GDM1 (cell line): ENCODE measurements around the gene CEP131.
"Not testable (repeated sequence)": the region's sequence is repeated elsewhere in the genome, so short reads cannot be mapped to it uniquely, and the experiment has no call there.

Experiments
- DNase-seq: peaks from one replicate; lab custom pipeline; 2025; lab: John Stamatoyannopoulos, UW

The CEP131 gene

DNA sequence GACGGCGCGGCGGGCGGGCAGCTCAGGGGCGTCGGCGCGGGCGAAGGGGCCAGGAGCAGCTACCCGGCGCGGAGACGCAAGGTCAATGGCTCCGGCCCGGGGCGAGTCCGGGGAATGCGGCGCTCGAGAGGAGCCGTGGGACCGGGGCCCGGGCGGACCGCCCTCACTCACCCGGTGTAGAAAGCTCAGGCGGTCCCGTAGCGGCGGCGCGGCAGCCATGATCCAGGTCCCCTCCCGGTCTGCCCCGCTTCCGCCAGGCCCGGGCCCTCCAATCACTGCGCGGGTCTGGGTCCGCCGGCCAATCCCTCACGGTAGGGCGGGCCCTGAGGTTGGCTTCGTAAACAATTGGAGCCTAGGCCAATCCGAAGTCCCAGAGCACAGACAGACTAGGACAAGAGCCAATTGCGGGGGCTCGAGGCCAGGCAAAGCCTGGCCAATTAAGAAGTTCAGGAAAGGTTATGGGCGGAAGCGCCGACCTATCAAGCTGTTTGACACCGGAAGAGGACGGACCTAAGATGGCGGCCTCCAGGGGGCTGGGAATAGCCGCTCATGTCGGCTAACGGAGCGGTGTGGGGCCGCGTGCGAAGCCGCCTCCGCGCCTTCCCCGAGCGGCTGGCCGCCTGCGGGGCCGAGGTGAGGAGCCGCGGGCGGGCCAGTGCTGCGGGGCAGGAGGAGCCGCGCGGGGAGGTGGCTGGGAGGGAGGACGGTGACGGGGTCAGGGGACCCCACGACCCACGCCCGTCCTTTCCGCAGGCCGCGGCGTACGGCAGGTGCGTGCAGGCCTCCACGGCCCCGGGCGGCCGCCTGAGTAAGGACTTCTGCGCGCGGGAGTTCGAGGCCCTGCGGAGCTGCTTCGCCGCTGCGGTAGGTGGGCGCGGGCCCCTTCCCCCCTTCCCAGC, 16.3 kb upstream of the CEP131 start, which contains the start of the genes NDUFAF8 and TEPSIN:
Gene NDUFAF8 (plus strand): TSS at position 504 of the 899 bp plus-strand sequence. CDS start 46 bp downstream, at position 550.
Gene TEPSIN (minus strand): TSS at position 241 of the 899 bp plus-strand sequence. CDS start 22 bp downstream, at position 219.
- peak; percentile 97 for DNase-seq

DNA sequence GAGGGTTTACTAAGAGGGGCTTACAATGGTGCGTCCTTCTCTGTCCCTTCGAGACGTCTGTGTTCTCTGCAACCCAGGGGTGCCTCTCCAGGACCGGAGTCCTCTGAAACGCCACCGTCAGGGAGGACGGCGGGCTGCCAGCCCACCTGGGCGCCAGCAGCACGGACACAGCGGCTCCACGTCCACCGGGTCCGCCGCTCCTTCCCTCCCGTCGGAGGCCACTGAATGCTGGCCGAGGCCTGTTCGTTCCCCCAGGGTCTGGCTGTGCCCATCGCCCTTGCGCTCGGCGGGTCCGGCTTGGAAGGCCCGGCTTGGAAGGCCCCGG, 15.7 kb upstream of the CEP131 start:
- DNase-seq, result no peak

DNA sequence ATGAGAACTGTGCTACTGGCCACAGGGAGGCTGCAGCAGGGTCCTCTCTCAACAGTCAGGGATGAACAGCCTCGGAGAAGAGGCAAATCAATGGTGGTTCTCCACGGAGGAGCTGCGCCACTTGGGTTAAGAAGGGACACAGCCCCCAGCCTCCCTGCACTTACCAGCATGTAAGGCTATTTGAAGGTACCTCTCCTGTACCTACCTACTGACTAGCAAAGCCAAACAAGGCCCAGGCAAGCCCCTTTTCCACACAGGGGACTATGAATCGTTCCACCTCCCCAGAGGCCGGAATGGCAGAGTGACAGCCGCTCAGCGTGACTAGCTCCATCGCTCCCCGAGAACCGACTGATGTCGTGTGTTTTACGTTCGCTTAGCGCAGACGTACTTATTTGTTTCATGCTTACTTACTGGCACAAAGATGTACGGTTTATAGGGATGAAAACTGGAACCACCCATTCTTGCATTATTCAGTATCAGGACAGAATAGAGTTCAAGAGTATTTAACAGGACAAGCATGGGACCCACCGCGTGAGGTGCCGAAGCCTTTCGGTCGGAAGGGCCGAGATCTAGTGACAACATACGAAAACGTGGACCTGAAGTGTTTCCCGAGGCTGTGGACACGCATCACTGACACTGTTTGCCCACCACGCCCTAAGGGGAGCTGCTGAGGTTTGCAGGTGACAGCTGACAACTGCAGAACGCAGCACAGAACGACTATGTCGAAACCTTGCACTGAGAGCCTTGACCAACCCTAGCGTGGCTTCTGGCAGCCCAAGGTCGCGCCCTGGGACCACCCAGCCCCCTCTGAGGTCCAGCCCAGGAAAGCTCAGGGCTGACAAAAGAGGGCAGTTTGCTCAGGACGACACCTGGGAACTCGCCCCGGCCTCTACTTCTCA, 15.1 kb upstream of the CEP131 start:
- DNase-seq, result no peak

DNA sequence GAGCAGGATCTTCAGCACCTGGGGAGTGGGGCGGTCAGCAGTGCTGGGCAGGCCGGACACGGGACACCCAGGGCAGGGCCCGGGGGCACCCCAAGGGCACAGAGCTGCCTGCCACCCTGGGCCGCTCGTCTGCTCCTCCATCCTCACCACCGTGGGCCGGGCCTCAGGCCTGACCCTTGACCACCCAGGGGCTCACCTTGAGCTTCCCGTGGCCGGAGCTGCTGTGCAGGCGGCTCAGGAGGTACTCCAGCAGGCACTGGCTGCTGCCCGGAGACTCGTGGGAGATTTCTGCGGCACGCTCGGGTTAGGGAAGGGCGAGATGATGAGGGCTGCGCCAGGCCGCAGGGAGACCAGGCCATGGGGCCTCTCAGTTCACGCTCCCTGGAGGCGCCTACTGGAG, 14.0 kb upstream of the CEP131 start:
- no peak for DNase-seq

DNA sequence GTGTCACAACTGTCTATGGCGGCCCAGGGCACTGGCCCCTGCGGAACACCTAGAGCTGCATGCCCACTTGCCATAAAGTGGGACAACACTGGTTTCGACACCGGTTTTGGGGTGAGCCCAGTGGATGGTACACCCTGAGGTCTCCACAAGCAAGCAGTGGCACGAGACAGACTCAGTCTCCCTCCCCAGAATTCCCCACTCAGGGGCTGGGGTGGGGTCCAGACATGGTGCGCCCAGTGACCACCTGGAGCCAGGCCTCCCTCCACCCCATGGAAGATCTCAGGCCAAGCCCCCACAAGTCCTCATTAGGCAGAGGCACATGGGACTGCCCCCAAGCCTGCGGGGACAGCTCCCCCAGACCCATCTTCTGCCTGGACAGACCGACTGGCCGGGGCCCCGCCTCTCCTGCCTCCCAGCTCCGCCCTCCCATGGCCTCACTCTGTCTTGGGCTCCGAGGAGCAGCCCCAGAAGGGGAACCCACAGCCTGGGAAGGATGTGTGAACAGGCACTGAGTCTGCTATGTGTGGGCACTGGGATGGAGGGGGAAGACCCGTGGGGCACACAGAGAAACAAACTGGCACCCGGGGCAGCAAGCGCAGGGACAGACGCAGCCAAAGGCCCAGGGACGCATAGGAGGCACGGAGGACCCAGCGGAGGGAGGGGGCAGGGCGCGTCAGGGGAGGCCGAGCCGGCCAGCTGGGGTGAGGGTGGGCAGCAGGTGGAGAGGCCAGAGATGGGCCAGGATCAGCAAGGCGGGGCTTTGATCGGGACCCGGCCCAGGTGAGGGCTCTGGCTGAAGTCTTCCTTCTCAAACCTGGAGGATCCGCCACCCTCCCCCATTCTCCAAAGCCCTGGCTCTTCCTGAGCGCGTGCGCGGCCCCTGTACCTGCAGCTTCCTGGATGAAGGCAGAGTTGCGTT, 13.3 kb upstream of the CEP131 start:
- no peak for DNase-seq

DNA sequence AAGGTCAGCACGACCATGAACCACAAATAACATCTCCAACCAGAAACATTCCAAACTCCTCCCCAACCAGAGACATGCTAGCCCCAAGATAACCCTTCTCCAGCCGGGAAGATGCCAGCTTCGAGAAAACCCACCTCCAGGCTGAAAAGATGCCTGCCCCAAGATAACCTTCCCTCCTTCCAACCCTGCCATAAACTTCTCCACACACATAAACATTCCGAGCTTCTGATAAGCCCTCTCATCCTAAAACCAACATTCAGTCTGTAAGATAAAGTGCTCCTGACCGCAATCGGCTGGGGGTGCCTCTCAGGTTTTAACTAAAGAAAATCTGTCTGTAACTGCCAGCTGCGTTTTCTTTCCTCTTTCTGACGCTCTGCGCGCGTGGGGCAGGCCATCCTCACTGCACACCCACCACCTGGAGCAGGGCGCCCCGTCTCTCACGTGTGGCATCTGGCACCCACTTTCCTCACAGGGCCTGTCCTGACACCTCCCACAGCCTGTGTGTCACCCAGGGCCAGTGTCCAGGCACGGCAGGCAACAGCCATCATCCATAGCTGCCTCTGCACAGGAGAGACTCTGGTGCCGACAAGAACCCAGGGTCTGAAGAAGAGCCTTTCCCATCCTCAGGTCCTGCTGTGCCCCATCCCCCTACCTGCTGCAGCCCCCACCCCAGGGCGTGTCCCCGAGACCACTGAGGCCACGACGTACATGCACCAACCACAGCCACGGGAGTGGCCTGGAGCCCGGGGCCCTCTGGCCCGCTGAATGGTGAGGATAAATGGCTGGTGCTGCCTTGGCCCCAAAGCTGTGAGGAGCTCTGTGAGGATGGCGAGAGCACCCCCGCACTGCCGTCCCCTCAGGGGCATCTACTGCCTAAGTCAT, 12.4 kb upstream of the CEP131 start:
- DNase-seq, result no peak

DNA sequence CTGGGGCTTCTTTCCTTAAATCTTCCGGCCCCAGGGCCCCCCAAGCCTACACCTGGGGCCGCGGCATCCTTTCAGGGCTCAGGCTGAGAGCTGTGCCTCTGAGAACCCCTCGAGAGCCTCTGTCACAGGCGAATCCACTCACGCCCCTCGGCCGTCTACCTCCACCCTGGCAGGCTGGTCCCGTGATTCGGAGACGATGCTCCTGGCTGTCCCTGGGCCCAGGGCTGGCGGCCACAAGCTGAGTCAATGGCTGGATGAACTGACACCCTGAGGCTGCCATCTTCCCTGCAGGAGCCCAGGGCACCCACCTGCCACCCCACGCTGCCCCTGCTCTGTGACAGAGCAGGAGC, 11.7 kb upstream of the CEP131 start:
- no peak for DNase-seq

DNA sequence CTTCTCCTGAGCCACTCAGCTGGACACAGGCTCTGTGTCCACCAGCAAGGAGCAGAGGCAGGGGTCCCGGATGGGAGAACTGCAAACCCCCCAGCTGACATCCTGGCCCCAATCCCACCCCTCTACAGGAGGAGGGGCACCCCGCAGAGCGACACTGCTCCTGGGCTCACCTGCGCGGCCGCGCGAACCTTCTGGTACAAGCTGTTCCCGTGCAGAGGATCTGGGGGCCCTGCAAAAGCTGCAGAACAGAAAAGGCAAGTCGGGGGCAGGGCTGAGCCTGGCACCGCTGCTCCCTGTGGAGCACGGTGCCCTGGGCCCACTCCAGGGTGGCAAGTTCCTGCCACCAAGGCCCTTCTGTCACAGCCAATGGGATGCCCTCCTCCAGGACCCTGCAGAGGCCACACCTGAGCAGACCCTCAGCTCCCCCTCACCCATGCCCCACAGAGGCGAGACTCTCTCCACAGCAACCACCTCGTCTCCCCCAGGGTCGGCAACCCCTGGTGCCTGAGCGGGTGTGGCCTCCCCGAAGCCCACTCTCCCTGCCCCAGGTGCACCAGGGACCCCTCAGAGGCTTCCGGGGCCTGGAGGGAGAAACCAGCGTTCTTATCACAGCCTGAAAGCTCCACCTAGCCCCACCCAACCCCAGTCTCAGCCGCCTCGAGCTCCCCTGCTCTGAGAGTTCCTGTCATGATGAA, 11.2 kb upstream of the CEP131 start:
- no peak for DNase-seq

DNA sequence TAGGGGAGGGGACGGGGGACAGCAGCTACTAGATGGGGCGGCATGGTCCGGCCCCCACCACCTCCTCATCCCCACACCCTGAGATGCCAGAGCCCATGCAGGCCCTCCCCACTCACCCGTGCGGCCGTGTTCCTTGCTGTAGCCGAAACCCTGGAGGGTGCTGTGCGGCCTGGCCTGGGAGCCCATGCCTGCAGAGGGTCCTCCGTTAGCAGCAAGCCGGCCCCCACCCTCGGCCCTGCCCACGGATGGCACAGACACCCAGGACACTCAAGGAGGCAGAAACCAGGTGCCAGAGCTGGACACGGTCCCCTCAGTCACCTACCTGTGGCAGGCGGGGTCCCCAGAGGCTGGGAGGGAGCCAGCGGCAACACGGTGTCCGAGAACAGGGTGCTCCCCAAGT, 10.6 kb upstream of the CEP131 start:
- DNase-seq, result no peak

DNA sequence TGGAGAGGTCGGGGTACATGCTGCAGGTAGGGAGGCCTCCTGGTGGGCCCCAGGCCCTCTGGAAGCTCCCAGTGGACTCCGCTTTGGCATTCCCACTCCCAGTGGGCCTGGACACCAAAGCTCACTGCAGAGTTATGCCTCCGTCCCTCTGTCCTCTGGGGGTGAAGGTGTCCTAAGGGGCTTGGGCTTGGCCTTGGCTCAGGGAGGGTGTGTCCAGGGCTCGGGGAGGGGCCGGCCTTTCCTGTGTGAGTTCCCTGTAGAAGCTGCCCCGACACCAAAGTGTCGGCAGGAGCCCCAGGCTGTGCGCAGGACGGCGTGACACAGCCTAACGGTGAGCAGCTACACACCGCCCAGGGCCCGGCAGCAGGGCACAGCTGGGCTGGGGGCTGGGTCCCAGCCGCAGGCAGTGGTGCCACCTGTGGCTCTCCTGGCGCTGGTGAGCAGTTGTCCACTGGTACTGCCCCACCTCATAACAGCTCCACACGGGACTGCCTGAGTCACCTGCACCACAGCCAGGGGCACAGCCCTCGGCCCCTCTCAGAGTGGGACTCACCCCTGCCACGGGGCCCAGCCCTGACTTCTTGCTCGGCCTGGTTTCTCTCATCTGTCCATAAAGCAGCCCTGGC, 10.0 kb upstream of the CEP131 start:
- DNase-seq, result no peak

DNA sequence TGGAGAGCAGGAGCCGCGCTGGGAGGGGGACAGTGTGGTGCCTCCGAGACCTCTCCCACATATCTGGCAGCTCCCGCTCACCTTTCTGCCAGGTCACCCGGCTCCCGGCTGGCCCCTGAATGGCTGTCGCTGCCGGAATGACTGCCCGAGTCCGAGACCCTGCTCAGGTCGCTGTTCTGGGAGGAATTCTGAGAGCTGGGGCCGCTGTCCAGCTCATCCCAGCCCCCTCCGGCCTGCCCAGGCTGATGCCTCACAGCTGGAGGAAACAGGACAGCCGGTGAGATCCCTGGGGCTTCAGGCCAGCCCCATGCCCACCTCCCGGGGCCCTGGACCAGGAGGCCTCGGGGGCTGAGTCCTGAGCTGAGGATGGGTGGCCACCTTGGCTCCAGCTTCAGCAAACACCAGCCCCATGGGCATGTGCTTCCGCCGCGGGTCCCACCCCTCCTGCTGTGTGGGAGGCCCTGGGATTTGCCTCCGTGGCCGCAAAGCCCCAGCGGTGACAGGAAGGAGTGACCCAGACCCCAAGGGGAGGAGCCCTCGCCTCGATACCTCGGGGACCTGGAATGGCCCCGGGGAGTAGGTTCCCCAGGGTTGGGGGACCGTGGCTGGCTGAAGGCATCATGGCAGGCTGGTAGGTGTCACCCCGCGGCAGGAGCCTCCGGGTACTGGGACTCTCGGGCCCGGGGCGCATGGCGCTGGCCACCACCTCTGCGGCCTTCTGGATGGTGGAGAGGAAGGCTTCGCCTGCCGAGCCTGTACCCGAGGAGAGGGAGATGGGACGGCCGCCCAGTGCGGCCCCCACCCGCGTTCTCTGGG, 9.2 kb upstream of the CEP131 start:
- DNase-seq, result no peak

DNA sequence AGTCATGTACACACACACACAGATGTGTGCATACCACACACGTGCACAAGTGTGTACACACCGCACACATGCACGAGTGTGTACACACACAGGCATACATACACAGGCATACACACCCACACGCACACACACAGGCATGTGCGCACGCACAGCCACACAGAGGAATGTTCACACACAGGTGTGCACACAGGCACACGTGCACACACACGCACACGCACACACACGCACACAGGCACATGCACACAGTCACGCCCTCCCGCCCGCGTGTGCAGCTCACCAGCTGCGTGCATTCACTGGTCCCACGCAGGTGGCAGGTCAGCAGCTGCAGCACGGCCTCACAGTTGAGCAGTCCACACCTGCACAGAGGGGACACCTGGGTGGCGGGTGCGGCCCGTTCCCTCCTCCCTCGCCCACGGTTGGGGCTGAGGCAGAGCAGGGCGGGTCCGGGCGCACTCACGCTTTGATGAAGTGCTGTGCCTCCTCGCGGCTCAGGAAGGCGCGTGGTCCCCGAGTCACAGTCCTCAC, 8.4 kb upstream of the CEP131 start:
- DNase-seq, result no peak

DNA sequence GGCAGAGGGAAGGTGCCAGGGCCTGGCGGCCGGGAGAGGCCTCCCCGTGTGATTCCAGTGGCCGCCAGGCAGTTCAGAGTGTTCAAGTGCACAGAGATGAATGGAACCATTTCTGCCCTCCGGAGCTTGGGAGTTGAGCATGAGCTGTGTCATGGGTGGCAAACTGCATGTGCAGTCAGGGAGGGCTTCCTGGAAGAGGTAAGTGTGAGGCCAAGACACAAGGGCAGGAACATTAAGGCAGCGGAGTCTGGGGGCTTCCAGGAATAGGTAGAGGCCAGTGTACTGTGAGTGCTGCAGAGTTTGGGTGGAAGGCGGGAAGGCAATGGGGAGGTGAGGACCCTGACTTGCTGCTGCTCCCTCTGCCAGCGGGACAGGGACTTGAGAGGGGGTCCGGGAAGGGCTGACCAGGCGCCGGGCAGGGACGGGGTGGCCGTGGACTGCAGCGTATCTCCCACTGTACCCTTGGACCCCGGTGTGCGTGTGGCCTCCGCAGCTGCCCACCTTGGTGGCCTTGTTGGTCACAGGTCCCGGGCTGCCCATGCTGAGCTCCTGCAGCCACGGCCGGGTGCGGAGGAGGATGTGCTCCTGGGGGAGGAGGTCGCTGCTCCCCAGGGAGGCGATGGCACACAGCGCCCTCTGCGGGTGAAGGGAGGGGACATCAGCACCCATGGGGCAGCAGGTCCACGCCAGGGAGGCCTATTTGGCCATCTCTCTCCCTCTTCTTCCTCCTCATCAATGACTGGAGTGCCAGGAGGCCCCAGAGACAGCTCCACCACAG, 7.5 kb upstream of the CEP131 start:
- no peak for DNase-seq

DNA sequence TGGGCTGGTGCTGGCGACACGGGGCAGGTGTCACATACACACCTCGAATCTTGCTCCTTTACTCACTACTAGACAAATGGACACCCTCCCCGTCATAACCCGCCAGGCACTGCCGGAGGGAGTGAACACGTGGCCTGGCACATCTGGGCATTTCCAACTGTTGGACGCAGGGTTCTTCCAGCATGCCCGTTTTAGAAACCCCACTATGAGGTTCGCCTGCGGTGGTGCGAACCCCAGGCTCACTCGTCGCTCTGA, 6.8 kb upstream of the CEP131 start:
- DNase-seq, result no peak

DNA sequence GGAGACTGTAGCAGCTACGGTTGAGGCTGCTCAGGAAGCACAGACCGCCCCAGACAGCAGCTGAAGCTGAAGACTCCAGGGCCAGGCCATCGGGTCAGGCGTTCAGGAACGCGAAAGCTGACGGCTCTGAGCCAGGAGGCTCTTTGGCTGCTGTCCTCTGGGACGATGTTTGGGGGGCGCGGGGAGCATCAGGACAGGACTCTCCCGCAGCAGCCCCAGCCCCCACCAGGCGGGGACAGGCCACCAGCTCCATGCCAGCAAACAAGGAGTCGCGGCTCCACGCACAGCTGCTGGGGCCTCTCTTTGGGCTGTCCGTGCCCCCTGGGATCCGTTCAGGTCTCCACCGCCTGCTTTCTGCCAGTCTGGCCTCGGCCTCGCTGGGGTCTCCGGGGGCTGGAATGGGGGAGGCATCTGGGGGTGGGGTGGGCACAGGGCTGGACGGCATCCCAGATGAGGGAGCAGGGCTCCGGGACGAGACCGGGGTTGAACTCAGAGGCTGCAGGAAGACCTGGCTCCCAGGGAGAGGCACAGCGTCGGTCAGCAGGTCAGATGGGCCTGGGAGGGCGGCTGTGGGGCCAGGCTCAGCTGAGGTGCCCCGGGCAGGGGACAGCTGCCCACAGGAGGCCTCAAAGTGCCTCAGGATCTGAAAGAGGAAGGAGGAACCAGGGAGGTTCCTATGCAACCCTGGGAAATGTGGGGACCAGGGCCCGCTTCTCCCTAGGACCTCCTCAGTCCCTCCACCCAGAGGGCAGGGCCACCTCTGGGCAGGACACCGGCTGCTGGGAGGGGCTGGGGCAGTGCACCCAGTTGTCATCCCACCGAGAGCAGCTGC, 6.3 kb upstream of the CEP131 start:
- no peak for DNase-seq

DNA sequence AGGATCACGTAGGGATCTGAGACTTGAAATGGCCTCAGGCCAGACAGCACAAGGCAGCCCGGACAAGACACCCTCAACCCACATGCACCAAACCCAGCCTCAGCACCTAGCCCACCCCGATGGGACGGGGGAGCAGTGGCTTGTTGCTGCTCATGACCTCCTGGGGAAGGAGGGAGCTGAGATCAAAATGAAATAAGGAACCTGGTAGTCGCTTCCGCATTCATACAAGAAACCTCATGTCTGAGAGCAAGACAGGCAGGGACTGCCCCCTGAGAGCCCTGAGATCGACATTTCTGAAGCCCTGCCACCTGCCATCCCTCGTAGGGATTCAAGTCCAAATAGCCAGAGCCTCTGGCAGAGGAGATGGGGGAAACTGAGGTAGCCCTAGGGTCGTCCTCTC, 5.7 kb upstream of the CEP131 start:
- peak; percentile 37 for DNase-seq

DNA sequence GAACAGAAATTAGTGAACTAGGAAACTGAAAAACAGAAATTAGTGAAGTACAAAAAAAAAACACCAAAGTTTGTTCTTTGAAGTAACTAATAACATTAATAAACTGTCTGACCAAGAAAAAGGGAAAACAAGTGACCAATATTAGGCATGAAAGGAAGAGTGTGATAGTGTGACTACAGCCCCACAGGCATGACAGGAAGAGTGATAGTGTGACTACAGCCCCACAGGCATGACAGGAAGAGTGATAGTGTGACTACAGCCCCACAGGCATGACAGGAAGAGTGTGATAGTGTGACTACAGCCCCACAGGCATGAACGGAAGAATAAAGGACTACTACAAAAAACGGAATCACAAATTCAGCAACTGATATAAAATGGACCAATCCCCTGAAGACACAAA, 4.9 kb upstream of the CEP131 start:
- DNase-seq, result not testable (repeated sequence)
